HG03097 (cell line): ENCODE data around the gene MUC6.

ENCODE experiments used
- ATAC-seq: cut with Tn5 transposase; IDR thresholded peaks from one replicate; pipeline ENCODE4 v1.9.1; 2021; ENCODE audit not compliant: unreplicated experiment, low FRiP score

The MUC6 gene

DNA sequence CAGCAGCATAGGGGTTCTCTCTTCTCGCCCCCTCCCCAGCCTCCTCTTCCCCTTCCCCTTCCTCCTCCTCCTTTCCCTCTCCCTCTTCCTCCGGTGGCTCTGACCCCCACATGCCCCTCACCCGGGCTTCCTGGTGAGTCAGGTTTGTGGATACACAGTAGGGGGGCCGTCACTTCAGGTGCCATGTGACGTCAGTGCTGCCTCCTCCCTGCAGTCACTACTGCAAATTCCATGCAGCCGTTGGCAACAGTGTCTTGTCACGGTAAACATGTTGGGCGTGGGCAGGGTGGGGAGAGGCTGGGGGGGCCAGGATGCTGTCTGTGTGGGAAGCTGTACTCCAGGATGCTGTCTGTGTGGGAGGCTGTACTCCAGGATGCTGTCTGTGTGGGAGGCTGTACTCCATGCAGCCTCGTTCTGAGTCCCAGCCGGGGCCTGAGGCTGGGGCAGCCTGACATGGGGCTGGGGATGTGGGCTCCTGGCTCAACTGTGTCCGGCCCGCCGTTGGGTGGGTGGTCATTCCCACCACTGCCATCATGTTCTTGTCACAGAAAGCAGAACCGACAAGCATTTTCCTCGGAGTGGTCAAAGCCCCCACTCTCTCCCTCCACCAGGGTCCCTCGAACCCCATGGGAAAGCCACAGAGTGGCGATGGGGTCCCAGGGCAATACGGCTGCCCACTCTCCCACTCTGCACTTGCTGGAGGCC lies 35.8 kb upstream of the MUC6 start:
- no peak for ATAC-seq

DNA sequence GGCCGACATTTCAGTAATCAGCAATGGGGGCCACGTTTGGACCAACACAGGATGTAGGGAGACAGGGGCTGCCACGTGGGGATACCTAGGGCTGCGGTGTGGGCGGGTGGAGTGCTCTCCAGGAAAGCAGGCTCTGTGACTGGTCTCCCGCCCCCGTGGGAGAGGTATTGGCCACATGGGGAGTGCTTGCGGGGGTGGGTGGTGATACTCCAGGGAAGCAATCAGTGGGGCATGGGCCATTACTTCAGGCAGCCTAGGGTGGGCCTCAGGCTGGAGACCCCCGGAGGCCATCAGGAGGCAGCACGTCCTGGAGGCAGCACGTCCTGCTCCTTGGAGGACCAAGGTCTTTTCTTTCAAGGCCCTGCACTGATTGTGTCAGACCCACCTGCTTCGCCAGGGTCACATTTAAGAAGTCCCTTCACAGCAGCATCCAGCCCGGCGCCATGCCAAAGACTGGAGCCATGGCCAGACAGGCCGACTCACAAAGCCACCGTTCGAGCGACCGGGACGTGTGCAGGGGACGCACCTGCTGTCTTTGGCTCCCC lies 35.1 kb upstream of the MUC6 start:
- ATAC-seq: no peak

DNA sequence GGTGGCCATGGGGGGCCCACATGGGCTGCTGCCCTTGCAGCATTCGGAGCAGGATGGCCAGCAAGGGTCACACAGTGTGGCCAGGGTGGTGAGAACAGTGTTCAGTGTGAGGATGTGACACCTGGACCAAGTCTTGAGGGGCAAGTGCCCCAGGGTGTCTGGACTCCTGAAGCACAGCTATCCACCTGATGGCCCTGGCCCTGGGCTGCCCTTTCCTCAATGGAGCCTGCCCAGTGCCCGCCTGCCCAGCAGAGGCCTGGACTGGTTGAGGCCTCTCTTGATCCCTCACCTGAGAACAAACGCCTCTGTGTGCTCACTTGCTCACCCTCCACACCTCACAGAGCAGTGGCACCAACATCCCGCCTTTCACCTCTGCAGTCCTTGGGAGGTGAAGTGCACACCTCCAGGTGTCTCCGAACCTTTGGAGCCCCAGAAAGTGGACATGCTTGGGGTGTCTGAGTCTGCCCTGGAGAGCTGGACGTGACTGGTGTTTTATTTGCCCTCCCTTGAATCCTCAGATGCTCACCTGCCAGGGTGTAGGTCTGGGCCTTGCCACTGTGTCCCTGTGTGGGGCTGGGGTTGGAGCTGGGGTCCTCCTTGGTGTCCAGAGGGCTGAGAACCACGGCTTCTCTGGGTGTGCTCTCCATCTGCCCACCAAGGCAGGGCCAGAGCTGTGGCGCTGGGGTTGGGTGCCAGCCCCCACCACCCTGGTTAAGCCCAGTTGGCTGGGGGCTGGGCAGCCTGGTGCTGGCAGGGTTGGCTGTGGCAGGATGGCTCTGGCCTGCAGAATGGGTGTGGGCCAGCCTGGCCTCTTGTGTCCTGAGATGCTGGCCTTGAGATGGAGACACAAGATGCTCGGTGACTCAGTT lies 34.3 kb upstream of the MUC6 start:
- no peak for ATAC-seq

DNA sequence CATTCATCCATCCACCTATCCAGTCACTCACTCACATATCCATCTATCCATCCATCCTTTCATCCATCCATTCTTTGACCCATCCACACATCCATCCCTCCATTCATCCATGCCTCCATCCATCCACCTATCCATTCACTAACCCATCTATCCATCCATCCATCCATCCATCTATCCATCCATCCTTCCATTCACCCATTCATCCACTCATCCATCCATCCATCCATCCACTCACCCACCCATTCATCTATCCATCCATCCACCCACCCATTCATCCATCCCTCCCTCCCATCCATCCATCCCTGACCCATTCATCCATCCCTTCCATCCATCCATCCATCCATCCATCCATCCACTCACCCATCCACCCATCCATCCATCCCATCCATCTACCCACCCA lies 33.2 kb upstream of the MUC6 start:
- ATAC-seq: no peak

DNA sequence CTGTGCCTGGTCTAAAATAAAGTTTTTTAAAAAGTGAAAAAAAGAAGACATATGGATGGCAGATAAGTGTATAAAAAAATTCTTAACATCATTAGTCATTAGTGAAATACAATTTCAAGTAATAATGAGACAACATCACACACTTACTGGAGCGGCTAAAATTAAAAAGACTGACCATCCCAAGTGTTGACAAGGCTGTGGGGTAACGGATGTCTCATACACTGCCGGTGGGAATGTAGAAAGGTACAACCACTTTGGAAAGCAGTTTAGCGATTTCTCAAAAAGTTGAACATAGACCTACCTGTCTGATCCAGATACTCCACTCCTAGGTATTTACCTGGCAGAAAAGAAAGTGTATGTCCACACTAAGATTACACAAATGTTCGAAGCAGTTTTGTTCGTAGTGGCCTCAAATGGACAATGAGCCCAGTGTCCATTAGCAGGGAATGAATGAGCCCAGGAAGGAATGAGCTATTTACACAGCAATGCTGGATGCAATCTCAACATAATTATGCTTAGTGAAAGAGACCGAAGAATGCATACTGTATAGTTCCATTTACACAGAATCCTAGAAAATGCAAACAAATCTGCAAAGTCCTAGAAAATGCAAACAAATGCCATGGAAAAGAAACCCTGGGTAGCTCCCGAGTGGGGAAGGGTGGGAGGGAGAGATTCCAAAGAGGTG lies 31.4 kb upstream of the MUC6 start:
- no peak for ATAC-seq

DNA sequence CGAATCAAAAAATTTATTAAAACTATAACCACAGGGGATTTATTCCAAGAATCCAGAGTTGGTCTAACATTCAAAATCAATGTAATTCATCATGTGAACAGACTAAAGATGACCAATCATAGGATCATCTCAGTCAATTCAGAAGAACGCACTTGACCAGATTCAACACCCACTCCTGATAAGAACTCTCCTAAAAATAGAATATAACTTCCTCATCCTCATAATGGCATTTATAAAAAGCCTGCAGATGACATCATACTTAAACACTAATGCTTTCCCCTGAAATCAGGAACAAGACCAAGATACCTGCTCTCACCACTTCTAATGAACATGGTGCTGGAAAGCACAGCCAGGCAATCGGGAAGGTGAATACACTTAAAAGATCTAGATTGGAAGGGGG lies 27.6 kb upstream of the MUC6 start:
- ATAC-seq: no peak

DNA sequence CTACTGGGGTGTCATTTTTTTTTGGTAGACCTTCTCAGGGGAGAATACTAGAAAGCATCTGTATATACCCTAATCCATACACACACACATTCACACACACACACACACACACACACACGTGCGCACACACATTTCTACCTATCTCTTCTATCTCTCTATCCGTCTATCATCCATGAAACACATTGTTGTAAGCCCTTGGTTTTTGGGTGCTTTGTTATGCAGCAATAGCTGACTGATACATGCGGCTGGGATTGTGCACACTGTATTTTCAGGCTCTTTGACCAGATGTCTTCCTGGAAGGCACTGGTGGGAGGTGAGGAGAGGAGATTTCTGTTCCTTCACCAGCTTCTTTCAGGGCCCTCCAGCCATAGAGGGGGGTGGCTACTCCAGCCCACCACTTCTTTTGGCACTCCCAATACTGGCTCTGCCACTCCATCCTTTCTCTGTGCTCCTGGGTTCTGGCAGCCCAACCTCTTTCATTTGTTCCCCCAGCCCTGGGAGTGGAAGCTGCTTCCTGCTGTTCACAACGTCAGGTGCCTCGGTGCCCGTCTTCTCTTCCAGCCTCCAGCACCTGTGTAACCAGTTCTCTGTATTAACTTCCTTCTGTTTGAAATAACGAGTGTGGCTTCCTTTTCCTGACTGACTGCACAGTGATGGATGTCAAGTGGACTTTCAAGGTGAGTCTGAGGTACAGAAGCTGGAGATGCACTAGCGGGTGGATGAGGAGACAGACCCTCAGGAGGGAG lies 25.7 kb upstream of the MUC6 start:
- ATAC-seq: no peak

DNA sequence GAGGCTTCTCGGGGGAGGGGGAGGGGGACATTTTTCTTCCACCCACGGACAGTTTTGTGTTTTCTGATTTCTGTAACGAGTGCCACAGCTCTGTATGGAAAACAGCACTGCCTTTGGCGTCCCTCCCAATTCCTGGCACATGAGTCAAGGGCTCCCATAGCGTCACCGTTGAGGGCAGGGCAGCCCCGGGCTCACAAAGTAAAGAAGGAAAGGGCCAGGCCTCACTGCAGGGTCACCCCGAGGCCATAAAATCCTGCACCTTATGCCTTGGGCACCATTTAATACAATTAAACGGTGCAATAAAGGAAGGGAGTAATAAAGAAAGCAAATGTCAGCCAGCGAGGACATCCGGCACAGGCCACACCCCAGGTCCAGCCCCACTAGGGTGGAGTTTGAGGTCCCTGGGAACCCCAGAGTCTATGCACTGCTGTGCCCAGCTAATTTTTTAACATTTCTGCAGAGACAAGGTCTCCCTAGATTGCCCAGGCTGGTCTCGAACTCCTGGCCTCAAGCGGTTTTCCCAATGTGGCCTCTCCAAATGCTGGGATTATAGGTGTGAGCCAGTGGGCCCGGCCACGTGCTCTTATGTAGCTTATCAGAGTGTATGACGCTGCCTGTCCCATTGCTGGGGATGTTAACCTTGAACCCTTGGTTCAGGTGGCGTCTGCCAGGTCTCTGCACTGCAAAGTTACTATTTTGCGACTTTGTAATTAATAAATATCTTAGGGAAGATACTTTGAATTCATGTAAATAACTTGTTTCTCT lies 24.5 kb upstream of the MUC6 start:
- no peak for ATAC-seq

DNA sequence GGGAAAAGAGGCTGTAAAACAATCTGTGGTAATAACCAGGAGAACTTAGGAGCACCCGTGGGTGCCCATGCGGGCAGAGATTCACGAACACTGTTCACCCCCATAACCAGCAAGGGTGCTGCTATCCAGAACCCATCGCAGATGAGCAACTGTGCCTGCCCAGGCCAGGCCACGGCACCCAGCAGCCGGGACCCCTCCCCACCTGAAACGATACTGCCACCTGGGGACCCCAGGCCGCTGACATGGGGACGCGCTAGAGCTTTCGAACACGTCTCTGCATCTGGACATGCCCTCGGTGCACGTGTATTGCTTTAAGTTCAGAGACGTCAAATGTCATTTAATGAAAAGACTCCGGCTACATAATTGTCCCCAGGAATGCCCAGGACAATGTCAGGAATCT lies 23.9 kb upstream of the MUC6 start:
- no peak for ATAC-seq

DNA sequence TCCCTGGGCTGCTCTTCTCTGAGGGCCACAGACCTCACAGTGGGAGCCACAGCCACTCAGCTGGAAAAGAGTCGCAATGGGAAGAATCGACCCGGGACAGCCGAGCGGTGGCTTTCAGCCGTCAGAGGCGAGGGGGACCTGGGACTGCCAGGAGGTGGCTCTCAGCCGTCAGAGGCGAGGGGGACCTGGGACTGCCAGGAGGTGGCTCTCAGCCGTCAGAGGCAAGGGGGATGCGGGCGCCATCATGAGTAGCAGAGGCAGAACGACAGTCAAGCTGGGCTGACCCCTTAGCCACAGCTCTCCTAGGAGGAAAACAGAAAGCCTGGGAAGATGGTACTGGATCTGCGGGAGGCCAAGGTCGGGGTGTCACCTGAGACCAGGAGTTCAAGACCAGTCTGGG lies 23.2 kb upstream of the MUC6 start:
- ATAC-seq: no peak

DNA sequence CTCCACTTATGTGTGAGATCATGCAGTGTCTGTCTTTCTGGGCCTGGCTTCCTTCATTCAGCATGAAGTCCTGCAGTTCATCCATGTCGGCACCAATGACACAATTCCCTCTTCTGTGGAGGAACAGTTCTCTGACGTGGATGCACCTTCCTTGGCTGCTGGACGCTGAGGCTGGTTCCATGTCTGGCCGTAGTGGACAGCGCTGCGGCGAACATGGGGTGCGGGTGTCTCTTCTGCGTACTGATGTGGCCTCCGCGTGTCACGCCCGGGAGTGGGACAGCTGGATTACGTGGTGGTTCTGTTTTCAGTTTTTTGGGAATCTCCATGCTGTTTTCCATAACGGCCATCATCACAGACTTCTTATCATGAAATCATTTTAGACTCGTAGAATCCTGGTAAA lies 21.3 kb upstream of the MUC6 start:
- no peak for ATAC-seq

DNA sequence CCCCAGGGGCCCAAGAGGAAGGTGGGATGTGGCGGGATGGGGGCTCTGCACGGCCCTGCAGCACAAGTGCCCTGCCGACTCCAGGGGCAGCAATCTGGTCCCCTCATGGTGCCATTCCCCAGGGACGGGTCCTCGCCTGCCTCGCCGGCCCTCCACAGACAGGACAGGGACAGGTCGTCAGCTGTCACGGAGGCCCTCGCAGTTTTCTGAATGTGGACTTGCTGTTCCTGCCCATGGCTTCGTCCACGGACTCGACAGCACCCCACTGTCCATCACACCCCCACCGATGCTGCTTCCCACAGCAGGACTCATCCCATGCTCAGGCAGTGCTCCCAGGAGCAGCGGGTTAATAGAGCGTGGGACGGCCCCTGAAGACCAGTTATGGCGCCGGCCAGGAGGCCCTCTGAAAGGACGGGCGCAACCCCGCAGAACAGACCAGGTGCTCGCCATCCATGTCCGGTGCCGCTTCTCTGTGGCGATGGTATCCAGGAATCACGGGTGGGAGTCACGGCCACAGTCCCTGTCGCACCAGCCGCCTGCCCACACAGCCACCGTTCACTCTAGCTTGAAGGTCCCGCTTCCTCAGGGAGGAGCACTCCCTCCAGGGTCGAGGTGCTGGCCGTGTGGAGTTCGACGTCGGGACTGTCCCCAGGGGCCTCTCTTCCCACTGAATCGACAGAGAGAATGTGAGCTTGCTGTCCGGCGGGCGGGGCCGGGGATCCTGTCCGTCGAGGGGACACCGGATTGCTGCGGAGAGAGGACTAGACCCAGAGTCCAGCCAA lies 19.7 kb upstream of the MUC6 start:
- ATAC-seq: no peak

DNA sequence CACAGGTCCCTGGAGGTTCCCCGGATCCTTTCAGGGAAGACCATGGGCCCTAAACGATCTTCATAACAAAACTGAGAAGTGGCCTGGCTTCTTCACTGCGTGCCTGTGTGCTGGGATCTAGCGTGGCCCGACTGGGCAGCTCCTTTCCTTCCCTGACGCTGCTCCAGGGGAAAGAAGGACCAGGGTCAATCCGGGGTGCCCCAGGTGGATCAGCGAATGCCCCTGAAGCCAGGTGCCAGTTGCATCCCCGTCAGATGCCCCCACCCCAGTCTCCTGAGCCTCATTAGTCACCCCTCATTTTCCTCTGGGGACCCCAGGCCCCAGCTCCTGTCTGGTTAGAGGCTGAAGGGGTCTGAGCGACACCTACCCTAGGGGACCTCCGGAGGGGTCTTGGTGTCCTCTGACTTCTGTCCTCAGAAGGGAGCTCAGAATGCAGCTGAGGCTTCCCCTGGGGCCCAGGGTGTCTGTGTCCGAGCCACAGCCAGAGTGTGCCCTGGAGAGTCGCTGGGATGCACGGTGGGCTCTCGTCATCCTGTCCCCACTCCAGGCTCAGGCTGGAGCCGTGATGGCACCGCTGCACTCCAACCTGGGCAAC lies 18.7 kb upstream of the MUC6 start:
- no peak for ATAC-seq

DNA sequence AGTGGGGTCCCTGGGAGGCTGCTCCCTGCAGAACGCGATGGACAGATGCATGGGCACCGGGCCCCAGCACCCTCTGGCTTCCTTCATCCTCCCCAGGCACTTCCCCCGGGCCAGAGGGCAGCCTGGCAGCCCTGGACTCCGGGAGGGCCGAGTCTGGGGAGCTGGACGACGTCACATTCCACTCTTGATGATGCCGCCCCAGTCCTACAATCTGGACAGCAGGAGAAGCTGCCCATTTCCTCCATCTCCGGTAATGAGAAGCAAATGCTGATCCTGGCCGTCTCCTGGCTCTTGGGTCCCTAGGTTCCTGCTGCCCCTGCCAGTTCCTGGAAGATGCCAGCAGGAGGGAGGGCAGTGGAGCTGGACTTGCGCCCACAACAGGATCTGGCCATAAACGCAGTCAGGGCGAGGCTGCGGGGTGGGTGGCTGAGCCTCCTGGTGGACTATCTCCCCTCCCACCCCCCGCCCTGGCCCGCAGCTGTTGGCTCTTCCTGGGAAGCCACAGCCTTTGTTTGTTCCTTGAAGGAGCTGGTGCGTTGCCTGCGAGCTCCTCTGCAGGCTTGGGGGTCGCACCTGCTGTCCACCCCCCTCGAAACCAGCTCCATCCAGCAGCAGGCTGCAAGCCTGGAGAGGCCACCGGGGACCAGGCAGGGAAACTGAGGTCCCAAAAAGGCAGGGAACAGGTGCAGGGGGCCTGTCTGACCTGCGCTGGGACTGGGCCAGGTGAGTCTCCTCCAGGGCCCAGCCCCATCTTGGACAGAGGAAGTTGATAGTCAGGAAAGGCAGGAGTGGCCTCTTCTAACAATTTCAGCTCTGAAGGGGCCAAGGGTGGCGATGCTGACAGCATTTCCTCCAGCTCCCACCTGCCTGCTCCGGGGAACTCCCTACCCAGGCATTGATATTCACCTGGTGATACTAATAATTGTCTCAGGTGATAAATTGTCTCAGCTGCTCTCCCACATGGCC lies 17.9 kb upstream of the MUC6 start:
- no peak for ATAC-seq

DNA sequence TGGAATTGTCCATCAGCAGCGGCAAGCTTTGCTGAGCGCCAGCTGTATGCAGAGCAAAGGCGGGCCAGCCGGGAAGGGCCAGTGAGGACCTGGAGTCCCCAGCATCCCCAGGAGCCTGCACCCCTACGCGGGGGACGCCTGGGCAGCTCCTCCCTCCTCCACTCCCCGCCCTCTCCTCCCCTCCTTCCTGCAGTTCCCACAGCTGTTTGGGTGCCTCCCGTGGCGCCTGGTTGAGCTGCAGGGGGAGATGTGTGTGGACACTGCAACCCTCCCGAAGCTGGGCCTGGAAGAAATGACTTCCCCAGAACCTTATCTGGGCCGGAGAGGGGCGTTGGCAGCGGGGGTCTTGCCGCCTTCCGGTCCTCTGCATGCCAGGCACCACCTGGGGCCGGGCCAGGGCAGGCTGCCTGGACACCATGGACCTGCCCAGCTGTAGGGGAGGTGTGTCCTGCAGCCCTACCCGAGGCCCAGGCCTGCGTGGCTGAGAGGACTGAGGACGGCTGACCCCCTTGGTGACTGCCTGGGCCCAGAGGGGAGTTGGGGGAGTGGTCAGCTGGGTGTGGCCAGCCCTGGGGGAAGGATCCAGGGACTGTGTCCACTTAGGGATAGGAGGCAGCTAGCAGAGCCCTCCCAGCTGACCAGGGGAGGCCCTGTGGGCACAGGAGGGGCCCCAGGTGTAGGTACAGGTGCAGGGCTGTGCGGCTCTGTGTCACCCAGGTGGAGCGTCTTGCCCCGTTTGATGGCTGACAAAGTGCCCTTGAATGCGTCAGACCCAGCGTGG lies 16.8 kb upstream of the MUC6 start:
- no peak for ATAC-seq

DNA sequence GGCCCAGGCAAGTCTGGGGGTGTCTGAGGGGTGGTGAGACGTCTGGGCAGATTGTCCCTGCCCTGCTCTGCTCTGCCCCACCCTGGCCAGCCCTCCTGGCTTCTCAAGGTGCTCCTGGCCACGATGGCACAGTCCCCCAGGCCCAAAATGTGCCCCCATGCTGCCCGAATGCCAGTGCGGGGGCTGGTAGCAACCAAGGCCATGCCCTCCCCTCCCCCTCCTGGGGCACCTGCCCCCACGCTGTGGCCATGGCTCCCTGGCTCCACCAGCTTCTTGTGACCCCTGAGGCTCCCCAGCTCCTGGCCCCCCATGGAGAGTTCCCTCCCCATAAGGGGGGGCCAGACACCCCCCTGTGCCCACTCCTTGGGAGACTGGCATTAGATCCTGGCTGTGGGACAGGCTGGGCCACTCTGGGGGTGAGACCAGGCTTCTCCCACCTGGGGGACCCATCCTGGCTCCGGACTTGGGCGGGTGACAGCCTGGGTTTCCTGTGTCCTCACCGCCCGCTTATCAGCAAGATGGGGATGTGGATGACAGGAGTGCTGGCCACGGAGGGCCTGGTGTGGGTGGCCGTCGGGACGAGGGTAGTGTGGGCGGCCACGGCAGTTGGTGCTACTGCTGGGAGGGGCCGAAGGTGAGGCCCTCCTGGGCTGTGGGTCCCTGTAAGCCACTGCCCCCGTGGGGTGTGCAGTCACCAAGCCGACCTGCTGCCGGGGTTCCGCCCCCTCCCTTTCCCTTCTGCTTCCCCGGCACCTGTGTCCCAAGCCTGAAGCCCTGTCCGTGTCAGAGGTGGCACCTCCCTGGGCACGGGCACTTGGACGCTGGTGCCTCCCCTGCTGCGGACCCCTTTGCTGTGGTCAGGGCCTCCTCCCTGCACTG lies 15.9 kb upstream of the MUC6 start:
- no peak for ATAC-seq
